Epidermal melanocyte (primary cell): ENCODE results near the gene PIAS3.
"Not testable (repeated sequence)": the region's sequence is repeated elsewhere in the genome, so short reads cannot be mapped to it uniquely, and the experiment has no call there.

ENCODE experiments used
- DNase-seq: peaks from one replicate; pipeline ENCODE4 v3.0.0; 2011; ENCODE audit warnings: low spot score; ENCODE audit not compliant: insufficient read length

The PIAS3 gene

DNA sequence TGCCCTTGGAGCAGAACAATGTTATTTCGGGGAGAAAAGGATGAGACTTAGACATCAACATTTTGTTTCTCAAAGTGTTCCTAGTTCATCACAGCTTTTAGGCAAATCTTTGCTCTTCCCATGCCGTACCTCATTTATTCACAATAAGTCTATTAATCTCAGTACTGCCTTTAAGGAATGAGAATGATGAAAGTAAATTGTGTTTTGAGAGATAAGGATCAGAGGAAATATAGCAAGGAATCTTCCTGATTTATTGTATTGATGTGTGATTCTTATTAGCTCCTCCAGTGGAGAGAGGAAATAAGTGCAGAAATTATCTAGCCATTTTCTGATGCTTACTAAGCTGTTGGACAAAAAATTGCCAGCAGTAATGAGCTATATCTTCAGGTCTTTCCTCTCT, 32.9 kb downstream of the PIAS3 start:
- DNase-seq: no peak

GRCh38 chr1:145824499-145824842, 34.4 kb downstream of the PIAS3 start:
- no peak for DNase-seq

GRCh38 chr1:145823565-145824498, 35.0 kb downstream of the PIAS3 start, which contains the start of the genes POLR3C and RNF115:
TSS of gene POLR3C (plus strand) at chr1:145824200. CDS start at chr1:145825777, 1,577 bp downstream.
TSS of gene RNF115 (minus strand) at chr1:145824095. CDS start at chr1:145823873, 222 bp downstream.
- peak; percentile 89 for DNase-seq

DNA sequence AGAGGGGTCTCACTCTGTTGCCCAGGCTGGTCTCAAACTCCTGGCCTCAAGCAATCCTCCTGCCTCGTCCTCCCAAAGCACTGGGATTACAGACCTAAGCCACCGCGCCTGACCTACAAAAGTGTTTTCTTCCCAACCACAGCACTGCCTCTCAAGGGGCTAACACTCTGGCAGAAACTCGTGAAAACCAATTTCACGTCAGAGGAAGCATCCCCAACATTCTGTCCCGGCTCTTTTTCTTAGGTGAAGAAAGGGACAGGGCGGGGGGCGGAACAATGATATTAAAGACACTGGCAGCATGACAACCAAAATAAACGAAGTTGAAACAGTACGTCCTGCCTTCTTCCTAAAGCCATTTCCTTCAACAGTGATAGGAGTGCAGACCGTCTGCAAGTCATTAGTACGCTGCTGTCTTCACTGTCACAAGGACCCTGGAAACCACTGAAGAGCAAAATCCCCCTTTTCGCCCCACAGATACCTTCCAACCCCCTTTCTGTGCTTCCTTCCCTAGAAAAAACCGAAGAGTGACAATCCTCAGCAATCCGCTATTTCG, 36.0 kb downstream of the PIAS3 start:
- not testable (repeated sequence) for DNase-seq

GRCh38 chr1:145818095-145818494, 40.8 kb downstream of the PIAS3 start:
- DNase-seq: not testable (repeated sequence)

DNA sequence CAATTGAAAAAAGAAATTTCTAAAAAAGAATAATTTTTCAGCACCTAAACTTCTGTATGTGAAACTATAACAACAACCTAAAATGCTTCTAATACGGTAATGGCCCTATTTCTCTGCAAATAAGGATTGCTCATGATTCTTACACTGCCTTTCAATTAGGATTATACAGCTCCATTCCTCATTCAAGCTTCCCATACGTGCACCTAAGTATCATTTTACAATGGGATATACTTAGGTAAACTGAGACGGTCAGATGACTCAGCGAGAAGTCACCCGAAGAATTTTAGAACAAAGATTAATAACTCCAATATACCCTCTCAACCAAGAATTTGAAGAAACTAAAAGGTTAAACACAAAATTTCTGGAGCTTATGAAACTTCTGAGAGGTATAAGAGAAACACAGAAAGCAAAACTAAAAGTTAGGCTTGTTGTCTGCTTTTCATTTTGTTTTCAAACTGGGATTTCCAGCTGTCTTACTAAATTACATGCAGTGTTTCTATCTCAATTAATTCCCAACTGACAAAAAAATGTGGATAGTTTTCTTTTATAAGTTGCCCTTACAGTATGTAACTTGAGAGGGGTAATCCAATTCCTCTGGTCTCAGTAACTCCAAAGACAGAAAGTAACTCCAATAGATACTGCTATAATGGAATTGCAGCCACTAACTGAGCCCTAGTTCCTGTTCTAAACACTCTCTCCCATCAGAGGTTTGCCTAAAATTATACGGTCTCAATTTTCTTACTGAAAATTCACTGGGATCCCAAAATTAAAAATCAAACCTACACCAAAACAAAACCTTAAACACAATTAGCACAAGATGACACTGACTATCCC, 45.7 kb downstream of the PIAS3 start:
- DNase-seq: not testable (repeated sequence)

GRCh38 chr1:145806844-145807243, 52.0 kb downstream of the PIAS3 start:
- DNase-seq: no peak

DNA sequence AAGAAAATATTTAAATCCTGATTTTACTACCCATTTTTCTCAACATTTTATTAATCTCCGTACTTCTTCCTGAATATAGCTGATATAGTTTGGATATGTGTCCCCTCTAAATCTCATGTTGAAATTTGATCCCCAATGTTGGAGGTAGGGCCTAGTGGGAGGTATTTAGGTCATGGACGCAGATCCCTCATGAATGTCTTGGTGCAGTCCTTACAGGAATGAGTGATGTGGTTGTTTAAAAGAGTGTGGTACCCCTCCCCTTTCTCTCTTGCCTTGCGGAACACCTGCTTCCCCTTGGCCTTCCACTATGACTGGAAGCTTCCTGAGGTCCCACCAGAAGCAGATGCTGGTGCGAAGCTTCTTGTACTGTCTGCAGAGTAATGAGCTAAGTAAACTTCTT, 52.5 kb downstream of the PIAS3 start:
- DNase-seq: no peak

GRCh38 chr1:145805057-145805456, 53.8 kb downstream of the PIAS3 start:
- DNase-seq: no peak

GRCh38 chr1:145804235-145805045, 54.4 kb downstream of the PIAS3 start:
- no peak for DNase-seq

- DNase-seq: no peak
Measured at GRCh38 chr1:145799806-145800205, 59.1 kb downstream of the PIAS3 start.
